Neuronal stem cell (in vitro differentiated cells): Measurements from ENCODE around the gene ALDH3B1.
A peak's percentile ranks its signal among the peaks of the same experiment; 100 is the strongest.
"Not testable (repeated sequence)": the region's sequence is repeated elsewhere in the genome, so short reads cannot be mapped to it uniquely, and the experiment has no call there.

Source experiments
- DNase-seq: peaks from one replicate; pipeline ENCODE4 v3.0.0-alpha.2; 2013; ENCODE audit warnings: low spot score
- H2AFZ ChIP-seq: one replicate; pipeline ENCODE4 v1.6.1; 2013; ENCODE audit warnings: mild to moderate bottlenecking, low read length, inconsistent platforms
- H2AK5ac ChIP-seq: 2 replicates; pipeline ENCODE4 v1.6.1; 2013; ENCODE audit warnings: low read depth, mild to moderate bottlenecking, inconsistent platforms, low read length, moderate library complexity, mixed read lengths
- H2BK120ac ChIP-seq: 2 replicates; pipeline ENCODE4 v1.6.1; 2013; ENCODE audit warnings: low read depth, mild to moderate bottlenecking, inconsistent platforms, low read length, moderate library complexity, mixed read lengths
- H2BK12ac ChIP-seq: one replicate; pipeline ENCODE4 v1.6.1; 2013; ENCODE audit warnings: low read length, inconsistent platforms
- H2BK15ac ChIP-seq: 2 replicates; pipeline ENCODE4 v1.6.1; 2013; ENCODE audit warnings: mild to moderate bottlenecking, low read length, inconsistent platforms, mixed read lengths
- H2BK5ac ChIP-seq: one replicate; pipeline ENCODE4 v1.6.1; 2013; ENCODE audit warnings: inconsistent platforms, mild to moderate bottlenecking, low read length, moderate library complexity
- H3K14ac ChIP-seq: one replicate; pipeline ENCODE4 v1.6.1; 2013; ENCODE audit warnings: low read length, inconsistent platforms
- H3K18ac ChIP-seq: 2 replicates; pipeline ENCODE4 v1.6.1; 2013; ENCODE audit warnings: low read length, inconsistent platforms
- H3K23ac ChIP-seq: 2 replicates; pipeline ENCODE4 v1.6.1; 2013; ENCODE audit warnings: low read depth, mild to moderate bottlenecking, mixed read lengths, low read length, inconsistent platforms; ENCODE audit not compliant: poor library complexity
- H3K27ac ChIP-seq: replicated peaks from 3 replicates; pipeline ENCODE4 v1.5.1; 2013; ENCODE audit warnings: low read length, inconsistent platforms
- H3K27me3 ChIP-seq, 3 experiments: 2 replicates each; pipeline ENCODE4 v1.6.1; 2013; ENCODE audit warnings: low read length in 3 of 3, mild to moderate bottlenecking in 2 of 3, inconsistent platforms in 1 of 3, low read depth in 1 of 3, mixed read lengths in 1 of 3, moderate library complexity in 1 of 3; ENCODE audit not compliant: control insufficient read depth in 3 of 3, insufficient read depth in 3 of 3
- H3K36me3 ChIP-seq, 2 donors: replicated peaks in 1 of 2; 2 replicates each; pipeline ENCODE4 v1.6.1; 2013; ENCODE audit warnings: low read length in 2 of 2; ENCODE audit not compliant: control insufficient read depth in 2 of 2, insufficient read depth in 2 of 2
- H3K4ac ChIP-seq: 2 replicates; pipeline ENCODE4 v1.6.1; 2013; ENCODE audit warnings: inconsistent platforms, mild to moderate bottlenecking, low read length, moderate library complexity
- H3K4me1 ChIP-seq, 2 donors: 1 replicate in 1 of 2; 2 replicates in 1 of 2; pipeline ENCODE4 v1.6.1; 2013; ENCODE audit warnings: low read length in 2 of 2, low read depth in 1 of 2; ENCODE audit not compliant: control insufficient read depth in 2 of 2, insufficient read depth in 1 of 2
- H3K4me2 ChIP-seq: one replicate; pipeline ENCODE4 v1.6.1; 2013; ENCODE audit warnings: mild to moderate bottlenecking, low read length, inconsistent platforms; ENCODE audit not compliant: insufficient read depth, poor library complexity, severe bottlenecking
- H3K4me3 ChIP-seq, 2 donors: 2 replicates each; pipeline ENCODE4 v1.5.1; 2013; ENCODE audit warnings: low read length in 2 of 2, mild to moderate bottlenecking in 2 of 2, inconsistent platforms in 1 of 2, moderate library complexity in 1 of 2
- H3K79me1 ChIP-seq: one replicate; pipeline ENCODE4 v1.6.1; 2013; ENCODE audit warnings: low read depth, mild to moderate bottlenecking, inconsistent platforms, low read length, moderate library complexity
- H3K9ac ChIP-seq: one replicate; pipeline ENCODE4 v1.6.1; 2013; ENCODE audit warnings: mild to moderate bottlenecking, low read depth, low read length, inconsistent platforms; ENCODE audit not compliant: poor library complexity
- H3K9me3 ChIP-seq, 2 donors: replicated peaks in 1 of 2; 2 replicates each; pipeline versions ENCODE3 to v1.6.1; 2013; ENCODE audit warnings: low read length in 2 of 2, mild to moderate bottlenecking in 2 of 2, inconsistent platforms in 1 of 2, low read depth in 1 of 2, mixed read lengths in 1 of 2, moderate library complexity in 1 of 2; ENCODE audit not compliant: control insufficient read depth in 2 of 2, insufficient read depth in 1 of 2
- H4K8ac ChIP-seq: one replicate; pipeline ENCODE4 v1.6.1; 2013; ENCODE audit warnings: low read depth, mild to moderate bottlenecking, inconsistent platforms, low read length, moderate library complexity
- H4K91ac ChIP-seq: one replicate; pipeline ENCODE4 v1.6.1; 2013; ENCODE audit warnings: low read length, low read depth, mild to moderate bottlenecking, inconsistent platforms; ENCODE audit not compliant: poor library complexity
- WGBS, 2 donors: extraction: QIAGEN DNeasy Blood & Tissue Kit; methylation state at CpG; one replicate each; pipeline ENCODE4 v1.1.7; 2013; ENCODE audit warnings: missing lambda C conversion rate in 2 of 2, mixed read lengths in 1 of 2; ENCODE audit not compliant: insufficient read length in 2 of 2, insufficient replicate concordance in 1 of 2; ENCODE audit errors: extremely low coverage in 2 of 2; 5-methylcytosine and 5-hydroxymethylcytosine counted together

Gene ALDH3B1

DNA sequence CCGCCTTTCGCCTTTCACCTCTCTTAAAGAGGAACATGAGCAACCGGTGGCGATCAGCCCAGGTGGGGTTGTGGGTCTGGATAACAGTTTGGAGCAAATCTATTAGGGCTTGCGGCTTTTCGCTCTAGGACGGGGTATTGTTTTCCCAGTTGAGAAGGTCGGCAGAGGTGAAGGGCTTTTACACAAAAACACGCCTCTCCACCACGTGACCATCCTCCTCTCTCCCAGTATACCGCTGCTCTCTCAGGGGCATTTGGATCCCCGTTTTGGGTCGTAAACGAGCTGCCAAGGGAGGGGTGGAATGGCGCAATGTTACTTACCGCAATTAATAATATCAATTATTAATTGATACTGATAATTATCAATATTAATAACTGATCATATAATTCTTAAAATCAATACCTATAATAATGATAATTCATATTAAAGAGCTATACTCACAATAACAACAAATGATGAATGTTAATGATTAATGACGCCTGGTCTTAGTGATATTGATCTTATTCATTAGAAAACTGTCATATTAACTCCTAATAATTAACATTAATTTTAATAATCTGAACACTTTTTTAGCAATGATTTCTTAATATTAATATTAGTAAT is 27.8 kb upstream of the ALDH3B1 start:
- not testable (repeated sequence) for H3K4ac ChIP-seq, H3K9me3 ChIP-seq, H4K8ac ChIP-seq, H3K18ac ChIP-seq, H3K36me3 ChIP-seq, H3K4me1 ChIP-seq, H3K23ac ChIP-seq, DNase-seq, H2BK120ac ChIP-seq, H3K27me3 ChIP-seq, H3K4me2 ChIP-seq, H2AK5ac ChIP-seq, H2AFZ ChIP-seq, H4K91ac ChIP-seq, H2BK15ac ChIP-seq, H3K4me3 ChIP-seq, H3K27ac ChIP-seq, H2BK12ac ChIP-seq, H3K14ac ChIP-seq, H2BK5ac ChIP-seq, H3K79me1 ChIP-seq, H3K9ac ChIP-seq
- no CpG with 5 or more reads among the region's 17 CpGs for WGBS, 2 donors

DNA sequence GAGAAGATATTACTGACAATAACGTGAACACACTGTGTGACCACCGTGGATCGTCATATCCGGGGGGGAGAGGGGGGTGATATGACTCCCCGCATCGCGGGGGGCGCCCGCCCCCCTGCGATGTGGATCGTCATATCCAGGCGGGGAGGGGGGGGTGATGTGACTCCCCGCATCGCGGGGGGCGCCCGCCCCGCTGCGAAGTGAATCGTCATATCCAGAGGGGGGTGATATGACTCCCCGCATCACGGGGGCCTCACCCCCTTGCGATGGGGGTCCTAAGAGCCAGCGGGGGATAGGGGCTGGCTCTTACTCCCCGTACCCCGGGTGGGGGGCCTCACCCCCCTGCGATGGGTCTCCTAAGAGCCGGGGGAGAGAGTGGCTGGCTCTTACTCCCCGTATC is 26.2 kb upstream of the ALDH3B1 start:
- Histone ChIP-seq H3K23ac (no peak overlapping the region), H3K27me3 (no peaks in the 10 kb centered on the region), H3K79me1 (no peaks in the 10 kb centered on the region), H2AFZ (no peak overlapping the region), H3K9me3 (no peaks in the 10 kb centered on the region), H3K36me3 (no peaks in the 10 kb centered on the region), H3K4me2 (no peak overlapping the region), H3K4me3 (no peak overlapping the region), H3K4ac (no peak overlapping the region), H2BK15ac (no peak overlapping the region), H2BK120ac (no peak overlapping the region), H2AK5ac (no peak overlapping the region), H3K18ac (no peak overlapping the region), H4K91ac (no peak overlapping the region), H2BK12ac (no peak overlapping the region), H3K27ac (no peak overlapping the region), H2BK5ac (no peak overlapping the region), H3K4me1 (peaks cover 0 to 2% of the 10 kb centered on the region in 2 donors), H3K9ac (no peak overlapping the region), H4K8ac (no peak overlapping the region), H3K14ac (no peak overlapping the region)
- no CpG with 5 or more reads among the region's 29 CpGs for WGBS, 2 donors
- no peak for DNase-seq

DNA sequence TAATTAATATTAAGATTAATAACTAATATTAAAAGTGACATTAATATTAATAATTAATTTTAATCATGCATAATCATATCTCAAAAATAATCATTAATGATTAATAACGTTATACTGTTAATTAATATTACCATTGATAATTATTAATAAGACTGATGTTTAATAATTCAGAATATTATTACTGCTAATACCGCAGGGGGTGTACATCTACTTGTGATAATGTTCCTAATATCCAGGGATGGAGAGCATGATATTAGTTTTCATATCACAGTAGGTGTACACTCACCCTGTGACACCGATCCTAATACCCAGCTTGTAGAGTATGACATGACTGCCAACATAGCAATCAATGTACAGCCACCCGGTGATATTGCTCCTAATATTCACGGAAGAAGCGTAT is 24.8 kb upstream of the ALDH3B1 start:
- not testable (repeated sequence) for H3K27ac ChIP-seq, H3K14ac ChIP-seq, H3K4ac ChIP-seq, H3K4me2 ChIP-seq, H3K4me3 ChIP-seq, H2AFZ ChIP-seq, H3K4me1 ChIP-seq, H3K27me3 ChIP-seq, H2BK12ac ChIP-seq, H3K23ac ChIP-seq, H2BK120ac ChIP-seq, H2BK5ac ChIP-seq, H3K9me3 ChIP-seq, H3K9ac ChIP-seq, H4K91ac ChIP-seq, DNase-seq, H2BK15ac ChIP-seq, H4K8ac ChIP-seq, H2AK5ac ChIP-seq, H3K79me1 ChIP-seq, H3K36me3 ChIP-seq, H3K18ac ChIP-seq
- WGBS, 2 donors, result 71% methylated on average over 1 of the region's 6 CpGs; no CpG with 5 or more reads in 1 of the 2 donors

DNA sequence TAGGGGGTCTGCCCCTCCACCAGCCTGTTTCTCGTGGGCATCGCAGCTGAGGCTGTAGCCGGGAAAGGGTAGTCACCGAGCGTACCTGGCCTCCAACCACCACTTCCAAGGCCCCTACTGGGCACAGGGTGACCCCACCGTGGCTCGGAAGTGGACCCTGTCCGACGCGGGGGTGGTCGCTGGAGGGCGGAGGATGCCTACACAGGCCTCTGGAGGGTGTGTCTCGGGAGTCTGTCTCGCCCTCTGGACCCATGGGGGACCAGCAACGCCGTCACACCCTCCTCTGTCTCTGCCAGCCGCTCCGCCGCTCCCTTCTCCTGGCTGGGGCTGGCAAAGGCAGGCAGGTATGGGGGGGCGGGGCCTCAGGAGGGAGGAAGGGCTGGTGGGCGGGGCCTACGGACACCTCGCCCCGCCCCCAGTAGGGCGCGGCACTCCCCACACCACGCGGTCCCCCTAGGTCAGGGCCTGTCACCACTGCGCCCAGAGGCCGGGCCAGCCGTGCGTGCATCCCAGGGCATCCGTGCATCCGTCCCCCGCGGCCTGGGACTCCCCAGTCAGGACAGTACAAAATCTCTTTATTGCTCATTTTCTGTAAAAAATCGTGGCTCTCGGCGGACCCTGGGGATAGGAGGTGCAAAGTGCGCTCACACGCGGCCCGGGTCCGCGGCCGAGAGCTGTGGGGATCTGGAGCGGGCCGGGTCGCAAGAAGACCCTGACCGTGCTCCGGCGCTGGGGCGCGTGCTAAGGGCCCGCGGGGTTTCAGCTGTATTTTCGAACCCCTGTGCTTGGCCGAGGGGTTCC is 19.4 kb upstream of the ALDH3B1 start:
- H3K4me1 ChIP-seq, H3K27me3 ChIP-seq, H2AK5ac ChIP-seq, H2BK120ac ChIP-seq, H3K79me1 ChIP-seq, H4K91ac ChIP-seq, H3K27ac ChIP-seq, H3K9ac ChIP-seq, H2BK15ac ChIP-seq, H2BK12ac ChIP-seq, H3K36me3 ChIP-seq, H2AFZ ChIP-seq, H3K14ac ChIP-seq, H2BK5ac ChIP-seq, H3K9me3 ChIP-seq, H3K4ac ChIP-seq, H4K8ac ChIP-seq, DNase-seq: not testable (repeated sequence)
- Histone ChIP-seq H3K4me3 (peak overlapping the region in 1 of 2 donors; percentile 33), H3K23ac (peak overlapping the region; percentile 43), H3K18ac (peak overlapping the region; percentile 71), H3K4me2 (peak overlapping the region; percentile 49)
- WGBS, 2 donors, result no CpG with 5 or more reads among the region's 58 CpGs
